ENCODE measurements around the gene MAML3. TPM values are rescaled to one million over a fixed set of nuclear protein-coding genes. Genes with fewer than 3 reads are reported as not detected.

The MAML3 gene
- total and polyA plus RNA-seq, 2 donors, result 6.7 to 7.0 TPM

- no peak for DNase-seq (ENCODE audit: extremely low spot score)
- no peak overlapping the region for H3K27ac ChIP-seq (ENCODE audit: low read depth)
- 87% methylated on average over 6 of the region's 6 CpGs for WGBS
These were observed 380.2 kb downstream of the MAML3 start for GRCh38 chr4:139773560-139774318.

GRCh38 chr4:139770361-139770760, 383.6 kb downstream of the MAML3 start:
- peaks cover 2% of the 10 kb centered on the region for H3K4me1 ChIP-seq (ENCODE audit: insufficient read depth)
- H3K4me3 ChIP-seq (ENCODE audit: low read depth, low read length), result no peak overlapping the region
- 76% methylated on average over 4 of the region's 4 CpGs for WGBS
- DNase-seq (ENCODE audit: extremely low spot score), result no peak
- no peak overlapping the region for H3K27ac ChIP-seq (ENCODE audit: low read depth)
- no peaks in the 10 kb centered on the region for H3K36me3 ChIP-seq (ENCODE audit: insufficient read depth)

More at GRCh38 chr4:139773560-139774318, 380.2 kb downstream of the MAML3 start:
- Histone ChIP-seq H3K36me3 (ENCODE audit: insufficient read depth) (no peaks in the 10 kb centered on the region), H3K4me3 (ENCODE audit: low read depth, low read length) (no peak overlapping the region), H3K4me1 (ENCODE audit: insufficient read depth) (peaks cover 2% of the 10 kb centered on the region)

GRCh38 chr4:139769364-139769763, 384.6 kb downstream of the MAML3 start:
- Histone ChIP-seq H3K4me3 (ENCODE audit: low read depth, low read length) (no peak overlapping the region), H3K27ac (ENCODE audit: low read depth) (no peak overlapping the region), H3K36me3 (ENCODE audit: insufficient read depth) (no peaks in the 10 kb centered on the region), H3K4me1 (ENCODE audit: insufficient read depth) (no peaks in the 10 kb centered on the region)
- WGBS, result 83% methylated on average over 4 of the region's 4 CpGs
- no peak for DNase-seq (ENCODE audit: extremely low spot score)

GRCh38 chr4:139768896-139769295, 385.1 kb downstream of the MAML3 start:
- Histone ChIP-seq H3K36me3 (ENCODE audit: insufficient read depth) (no peaks in the 10 kb centered on the region), H3K4me3 (ENCODE audit: low read depth, low read length) (no peak overlapping the region), H3K27ac (ENCODE audit: low read depth) (no peak overlapping the region), H3K4me1 (ENCODE audit: insufficient read depth) (no peaks in the 10 kb centered on the region)
- DNase-seq (ENCODE audit: extremely low spot score), result no peak
- 96% methylated on average over 4 of the region's 4 CpGs for WGBS

GRCh38 chr4:139768366-139768765, 385.6 kb downstream of the MAML3 start:
- no peak overlapping the region for H3K4me3 ChIP-seq (ENCODE audit: low read depth, low read length)
- H3K4me1 ChIP-seq (ENCODE audit: insufficient read depth), result no peaks in the 10 kb centered on the region
- no peak for DNase-seq (ENCODE audit: extremely low spot score)
- no peak overlapping the region for H3K27ac ChIP-seq (ENCODE audit: low read depth)
- no peaks in the 10 kb centered on the region for H3K36me3 ChIP-seq (ENCODE audit: insufficient read depth)
- 88% methylated on average over 1 of the region's 1 CpG for WGBS

- Histone ChIP-seq H3K4me1 (ENCODE audit: insufficient read depth) (no peaks in the 10 kb centered on the region), H3K36me3 (ENCODE audit: insufficient read depth) (no peaks in the 10 kb centered on the region), H3K4me3 (ENCODE audit: low read depth, low read length) (no peak overlapping the region), H3K27ac (ENCODE audit: low read depth) (no peak overlapping the region)
- DNase-seq (ENCODE audit: extremely low spot score), result no peak
These were observed 386.4 kb downstream of the MAML3 start for GRCh38 chr4:139767585-139767984.

- H3K27ac ChIP-seq (ENCODE audit: low read depth), result no peak overlapping the region
- no peaks in the 10 kb centered on the region for H3K4me1 ChIP-seq (ENCODE audit: insufficient read depth)
- no peak overlapping the region for H3K4me3 ChIP-seq (ENCODE audit: low read depth, low read length)
- H3K36me3 ChIP-seq (ENCODE audit: insufficient read depth), result no peaks in the 10 kb centered on the region
- WGBS, result 95% methylated on average over 6 of the region's 6 CpGs
- no peak for DNase-seq (ENCODE audit: extremely low spot score)
These were observed 386.8 kb downstream of the MAML3 start for GRCh38 chr4:139767168-139767567.

GRCh38 chr4:139764686-139765310, 389.2 kb downstream of the MAML3 start:
- Histone ChIP-seq H3K27ac (ENCODE audit: low read depth) (no peak overlapping the region), H3K4me1 (ENCODE audit: insufficient read depth) (no peaks in the 10 kb centered on the region), H3K4me3 (ENCODE audit: low read depth, low read length) (no peak overlapping the region), H3K36me3 (ENCODE audit: insufficient read depth) (no peaks in the 10 kb centered on the region)
- WGBS, result 76% methylated on average over 9 of the region's 9 CpGs
- DNase-seq (ENCODE audit: extremely low spot score), result no peak

- H3K4me1 ChIP-seq (ENCODE audit: insufficient read depth), result no peaks in the 10 kb centered on the region
- 46% methylated on average over 8 of the region's 8 CpGs for WGBS
- no peaks in the 10 kb centered on the region for H3K36me3 ChIP-seq (ENCODE audit: insufficient read depth)
- no peak for DNase-seq (ENCODE audit: extremely low spot score)
- no peak overlapping the region for H3K27ac ChIP-seq (ENCODE audit: low read depth)
- no peak overlapping the region for H3K4me3 ChIP-seq (ENCODE audit: low read depth, low read length)
These were observed 389.8 kb downstream of the MAML3 start for GRCh38 chr4:139764182-139764581.

- WGBS, result 18% methylated on average over 2 of the region's 2 CpGs
- Histone ChIP-seq H3K27ac (ENCODE audit: low read depth) (no peak overlapping the region), H3K4me1 (ENCODE audit: insufficient read depth) (no peaks in the 10 kb centered on the region), H3K36me3 (ENCODE audit: insufficient read depth) (no peaks in the 10 kb centered on the region), H3K4me3 (ENCODE audit: low read depth, low read length) (no peak overlapping the region)
- DNase-seq (ENCODE audit: extremely low spot score), result no peak
These were observed 390.3 kb downstream of the MAML3 start for GRCh38 chr4:139763672-139764071.

- 15% methylated on average over 6 of the region's 6 CpGs for WGBS
- no peak for DNase-seq (ENCODE audit: extremely low spot score)
- Histone ChIP-seq H3K27ac (ENCODE audit: low read depth) (no peak overlapping the region), H3K36me3 (ENCODE audit: insufficient read depth) (no peaks in the 10 kb centered on the region), H3K4me3 (ENCODE audit: low read depth, low read length) (no peak overlapping the region), H3K4me1 (ENCODE audit: insufficient read depth) (no peaks in the 10 kb centered on the region)
These were observed 390.8 kb downstream of the MAML3 start for GRCh38 chr4:139763205-139763604.

- DNase-seq (ENCODE audit: extremely low spot score), result no peak
- Histone ChIP-seq H3K36me3 (ENCODE audit: insufficient read depth) (no peaks in the 10 kb centered on the region), H3K4me1 (ENCODE audit: insufficient read depth) (no peaks in the 10 kb centered on the region), H3K27ac (ENCODE audit: low read depth) (no peak overlapping the region), H3K4me3 (ENCODE audit: low read depth, low read length) (no peak overlapping the region)
- WGBS, result 35% methylated on average over 5 of the region's 5 CpGs
These were observed 391.3 kb downstream of the MAML3 start for GRCh38 chr4:139762720-139763119.

GRCh38 chr4:139761461-139761860, 392.5 kb downstream of the MAML3 start:
- no peak overlapping the region for H3K27ac ChIP-seq (ENCODE audit: low read depth)
- no peak for DNase-seq (ENCODE audit: extremely low spot score)
- 69% methylated on average over 4 of the region's 4 CpGs for WGBS

GRCh38 chr4:139760567-139760966, 393.4 kb downstream of the MAML3 start:
- H3K4me3 ChIP-seq (ENCODE audit: low read depth, low read length), result no peak overlapping the region
- no peak for DNase-seq (ENCODE audit: extremely low spot score)
- H3K36me3 ChIP-seq (ENCODE audit: insufficient read depth), result no peaks in the 10 kb centered on the region

More at GRCh38 chr4:139761461-139761860, 392.5 kb downstream of the MAML3 start:
- H3K4me1 ChIP-seq (ENCODE audit: insufficient read depth), result no peaks in the 10 kb centered on the region
- H3K4me3 ChIP-seq (ENCODE audit: low read depth, low read length), result no peak overlapping the region
- H3K36me3 ChIP-seq (ENCODE audit: insufficient read depth), result no peaks in the 10 kb centered on the region

More at GRCh38 chr4:139760567-139760966, 393.4 kb downstream of the MAML3 start:
- WGBS, result 80% methylated on average over 4 of the region's 4 CpGs
- Histone ChIP-seq H3K4me1 (ENCODE audit: insufficient read depth) (no peaks in the 10 kb centered on the region), H3K27ac (ENCODE audit: low read depth) (no peak overlapping the region)

Data from urinary bladder (tissue), 4 donors.